GM18499 (cell line): Measurements from ENCODE around the gene HP1BP3.

Experiments
- ATAC-seq: cut with Tn5 transposase; IDR thresholded peaks from one replicate; pipeline ENCODE4 v1.9.1; 2021; ENCODE audit warnings: moderate number of reproducible peaks; ENCODE audit not compliant: insufficient read depth, unreplicated experiment

The HP1BP3 gene

DNA sequence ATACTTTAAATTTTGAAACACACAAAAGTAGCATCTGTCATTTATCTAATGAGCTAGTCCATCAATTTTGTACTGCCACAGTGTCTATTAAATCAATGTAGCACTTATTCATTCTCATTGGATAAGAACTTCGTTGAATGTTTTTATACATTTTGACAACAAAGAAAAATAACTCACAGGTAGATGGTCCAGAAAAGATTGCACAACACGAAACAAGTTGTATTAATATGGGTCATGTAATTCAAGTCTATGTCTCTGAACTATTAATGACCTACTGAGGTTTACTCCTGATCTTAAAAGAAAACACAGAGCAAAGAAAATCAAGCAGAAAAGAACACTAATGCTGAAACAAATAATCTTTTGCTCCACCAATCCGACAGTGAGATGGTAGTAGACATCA is 15.3 kb downstream of the HP1BP3 start:
- ATAC-seq = no peak

DNA sequence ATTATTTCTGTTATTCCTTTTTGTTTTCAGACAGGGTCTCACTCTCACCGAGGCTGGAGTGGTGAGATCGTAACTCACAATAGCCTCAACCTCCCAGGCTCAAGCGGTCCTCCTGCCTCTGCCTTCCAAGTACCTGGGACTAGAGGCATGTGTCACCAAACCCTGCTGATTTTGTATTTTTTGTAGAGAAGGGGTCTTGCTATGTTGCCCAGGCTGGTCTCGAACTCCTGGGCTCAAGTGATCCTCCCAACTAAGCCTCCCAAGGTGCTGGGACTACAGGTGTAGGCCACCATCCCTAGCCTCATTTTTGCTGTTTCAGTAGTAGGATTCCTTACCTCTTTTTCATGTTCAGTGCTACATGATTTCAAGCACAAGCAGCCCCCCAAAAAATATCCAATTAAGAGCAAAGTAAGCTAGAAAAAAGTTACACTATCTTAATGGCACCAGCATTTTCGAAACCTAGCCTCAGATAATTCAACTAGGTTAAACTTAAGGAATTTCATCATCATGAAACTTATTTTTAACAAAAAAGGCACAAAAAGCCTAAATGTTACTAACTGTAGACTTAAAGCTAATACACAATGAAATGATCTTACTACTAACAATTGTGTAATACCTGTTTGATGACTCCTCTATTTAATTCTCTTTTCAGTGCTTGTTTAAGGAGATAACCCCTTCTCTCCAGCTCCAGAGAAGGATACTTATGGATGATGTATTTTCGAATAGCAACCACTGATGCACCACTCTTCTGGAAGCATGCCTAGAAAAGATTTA is 16.6 kb downstream of the HP1BP3 start:
- ATAC-seq = no peak

DNA sequence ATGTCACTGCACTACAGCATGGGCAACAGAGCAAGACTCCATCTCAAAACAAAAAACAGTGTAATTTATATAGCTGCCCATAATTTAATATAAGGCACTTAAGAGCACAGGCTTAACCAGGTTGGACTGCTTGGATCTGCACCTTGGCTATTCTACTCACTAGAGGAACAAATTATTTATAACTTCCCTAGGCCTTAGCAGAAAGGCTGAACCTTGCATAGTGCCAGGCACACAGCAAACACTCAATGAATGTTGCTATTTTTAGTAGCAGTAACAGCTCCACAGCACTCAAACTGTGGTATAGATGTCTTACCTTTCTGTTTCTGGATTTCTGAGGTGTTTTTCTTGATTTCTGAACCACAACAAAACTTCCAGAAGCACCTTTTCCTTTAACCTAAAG is 19.8 kb downstream of the HP1BP3 start:
- no peak for ATAC-seq

DNA sequence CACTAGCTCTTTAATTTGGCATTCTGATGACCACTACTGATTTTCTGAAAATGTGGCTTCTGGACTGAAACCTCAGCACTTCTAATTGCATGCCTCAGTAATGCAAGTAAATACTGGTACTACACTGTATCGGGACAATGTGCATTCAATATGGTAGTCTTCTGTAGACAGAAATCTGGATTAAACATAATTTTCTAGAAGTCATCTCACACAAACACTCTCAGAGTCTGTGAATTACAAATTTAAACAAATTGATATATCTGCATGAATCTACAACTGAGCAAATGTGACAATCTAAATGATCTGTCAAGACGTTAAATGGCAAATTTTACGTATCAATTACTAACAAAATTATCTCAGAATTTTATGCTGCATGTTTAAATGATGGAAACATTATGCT is 23.7 kb downstream of the HP1BP3 start:
- no peak for ATAC-seq

DNA sequence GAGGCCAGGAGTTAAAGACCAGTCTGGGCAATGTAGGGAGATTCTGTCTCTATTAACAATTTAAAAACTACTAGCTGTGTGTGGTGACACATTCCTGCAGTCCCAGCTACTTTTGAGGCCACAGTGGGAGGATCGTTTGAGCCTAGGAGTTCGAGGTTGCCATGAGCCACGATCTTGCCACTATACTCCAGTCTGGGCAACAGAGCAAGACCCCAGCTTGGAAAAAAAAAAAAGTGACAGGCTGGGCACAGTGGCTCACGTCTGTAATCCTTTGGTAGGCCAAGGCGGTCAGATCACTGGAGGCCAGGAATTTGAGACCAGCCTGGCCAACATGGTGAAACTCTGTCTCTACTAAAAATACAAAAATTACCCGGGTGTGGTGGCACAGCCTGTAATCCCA is 26.8 kb downstream of the HP1BP3 start:
- ATAC-seq = no peak

DNA sequence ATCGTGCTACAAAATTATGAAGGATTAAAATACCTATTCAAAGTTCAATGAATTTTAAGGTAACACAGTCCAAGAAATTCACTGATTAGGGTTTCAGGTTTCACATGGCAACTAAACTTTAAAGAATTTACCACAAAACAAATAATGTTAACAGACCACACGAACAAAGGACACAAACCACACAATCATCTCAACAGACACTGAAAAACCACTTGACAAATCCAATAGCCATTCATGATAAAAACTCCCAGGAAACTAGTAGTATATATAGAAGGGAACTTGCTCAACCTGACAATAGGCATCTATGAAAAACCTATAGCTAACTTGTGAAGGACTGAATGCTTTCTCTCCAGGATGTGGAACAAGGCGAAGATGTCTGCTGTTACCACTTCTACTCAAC is 33.5 kb downstream of the HP1BP3 start:
- no peak for ATAC-seq

DNA sequence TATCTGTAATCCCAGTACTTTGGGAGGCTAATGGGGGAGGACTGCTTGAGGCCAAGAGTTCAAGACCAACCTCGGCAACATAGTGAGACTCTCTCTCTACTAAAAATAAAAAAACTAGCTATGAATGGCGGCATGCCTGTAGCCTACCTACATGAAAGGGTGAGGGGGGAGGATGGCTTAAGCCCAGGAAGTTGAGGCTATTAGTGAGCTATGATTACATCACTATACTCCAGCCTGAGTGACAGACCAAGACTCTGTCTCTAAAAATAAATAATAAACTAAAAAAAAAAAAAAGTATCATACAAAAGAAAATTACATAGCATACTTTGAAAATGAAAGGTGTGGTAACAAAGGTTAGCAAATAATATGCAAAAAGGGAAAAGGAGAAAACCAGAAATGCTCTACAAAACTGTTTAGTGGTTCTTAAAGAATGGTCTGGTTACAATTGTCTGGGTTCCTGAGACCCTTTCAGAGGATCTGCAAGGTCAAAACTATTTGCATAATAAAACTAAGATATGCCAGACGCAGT is 35.6 kb downstream of the HP1BP3 start:
- no peak for ATAC-seq

DNA sequence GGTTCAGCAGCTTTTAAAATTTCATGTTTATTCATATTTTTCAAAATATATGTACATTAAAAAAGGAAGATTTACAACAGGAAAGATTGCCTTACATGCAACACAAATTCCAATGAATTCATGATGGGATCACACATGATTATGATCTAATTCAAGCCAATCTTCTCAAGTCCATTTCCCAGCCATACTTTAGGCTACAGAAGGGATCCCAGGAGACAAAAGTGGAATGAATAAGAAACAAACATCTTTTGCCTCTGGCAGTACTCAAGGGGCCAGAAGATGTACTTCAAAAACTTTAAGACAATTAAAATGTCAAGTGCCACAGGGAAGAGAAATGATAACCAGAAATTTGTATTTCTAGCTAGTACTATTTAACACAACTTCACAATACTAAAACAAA is 44.4 kb downstream of the HP1BP3 start:
- no peak for ATAC-seq

DNA sequence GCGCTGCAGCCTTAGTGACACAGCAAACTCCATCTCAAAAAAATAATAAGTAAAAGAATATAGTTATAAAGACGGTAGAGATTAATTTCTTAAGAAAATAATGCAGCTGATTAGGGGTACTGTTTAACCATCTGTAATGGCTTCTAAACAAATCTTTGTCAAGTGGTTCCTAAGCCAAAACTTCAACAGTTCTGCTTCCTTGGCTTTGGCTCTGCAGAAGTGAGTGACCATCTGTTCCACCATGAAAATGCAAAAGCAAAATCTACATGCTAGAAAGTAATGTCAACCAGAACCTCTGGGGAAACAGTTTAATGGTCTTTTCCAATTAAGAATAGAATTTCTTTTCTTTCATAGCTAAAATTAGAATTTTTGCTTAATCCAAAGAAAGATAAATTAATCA is 46.3 kb downstream of the HP1BP3 start:
- no peak for ATAC-seq

DNA sequence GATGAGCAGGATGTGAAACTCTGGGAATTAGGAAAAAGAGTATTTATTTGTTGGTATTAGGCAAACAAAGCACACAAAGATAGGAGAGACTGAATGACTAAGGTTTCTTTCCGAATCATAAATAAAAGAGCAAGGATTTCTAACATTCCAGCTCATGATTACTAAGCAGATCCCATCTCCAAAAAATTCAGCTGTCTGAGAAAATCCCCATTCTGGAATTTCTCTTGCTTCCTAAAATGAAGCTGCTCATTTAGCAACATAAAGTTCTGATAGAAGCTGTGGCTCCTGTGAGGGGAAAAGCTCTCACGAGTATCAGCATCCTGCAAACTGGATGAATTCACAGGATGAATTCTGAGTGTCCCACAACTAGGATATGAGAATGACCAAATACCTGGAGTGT is 47.9 kb downstream of the HP1BP3 start:
- no peak for ATAC-seq

DNA sequence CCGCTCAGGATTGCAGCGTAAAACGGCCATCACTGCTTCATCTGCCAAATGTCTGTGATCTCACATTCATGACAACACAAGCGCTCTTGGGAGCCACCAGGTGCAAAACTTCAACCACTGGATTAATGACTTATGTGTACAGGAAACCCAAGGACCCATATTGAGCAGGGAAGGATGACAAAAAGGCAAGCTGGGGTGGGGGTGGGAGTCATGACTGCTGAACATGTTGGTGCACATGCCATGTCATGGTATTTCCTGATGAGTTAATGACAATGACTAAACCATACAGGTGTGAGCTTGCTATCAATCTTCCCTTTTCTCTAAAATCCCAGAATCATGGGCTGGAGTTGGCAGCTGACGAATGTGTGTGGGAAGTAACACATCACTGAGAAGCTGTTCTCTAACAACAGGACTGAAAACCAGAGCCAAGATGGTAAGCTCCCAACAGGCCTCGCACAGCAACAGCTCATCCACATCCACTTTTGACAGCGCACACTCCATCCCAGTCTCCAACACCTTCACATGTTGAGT is 51.5 kb downstream of the HP1BP3 start:
- ATAC-seq = no peak

DNA sequence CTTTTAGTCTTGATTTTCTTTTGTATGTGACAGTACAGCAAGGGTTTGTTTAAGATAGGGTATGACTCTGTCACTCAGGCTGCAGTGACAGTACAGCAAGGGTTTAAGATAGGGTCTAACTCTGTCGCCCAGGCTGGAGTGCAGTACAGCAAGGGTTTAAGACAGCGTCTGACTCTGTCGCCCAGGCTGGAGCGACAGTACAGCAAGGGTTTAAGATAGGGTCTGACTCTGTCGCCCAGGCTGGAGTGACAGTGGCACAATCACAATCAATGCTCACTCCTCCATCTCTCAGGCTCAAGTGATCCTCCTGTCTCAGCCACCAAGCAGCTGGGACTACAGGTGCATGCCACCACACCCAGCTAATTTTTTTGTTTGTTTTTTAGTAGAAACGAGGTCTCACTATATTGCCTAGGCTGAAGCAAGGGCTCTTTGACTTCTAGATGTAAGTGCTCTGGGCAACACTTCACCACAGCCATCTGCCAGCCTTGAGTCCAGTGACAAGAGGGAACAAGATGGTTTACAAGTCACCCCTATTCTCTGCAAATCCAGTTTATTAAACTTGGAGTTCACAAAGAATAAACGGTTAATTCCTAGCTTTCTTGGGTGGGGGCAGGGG is 53.6 kb downstream of the HP1BP3 start:
- ATAC-seq = no peak

DNA sequence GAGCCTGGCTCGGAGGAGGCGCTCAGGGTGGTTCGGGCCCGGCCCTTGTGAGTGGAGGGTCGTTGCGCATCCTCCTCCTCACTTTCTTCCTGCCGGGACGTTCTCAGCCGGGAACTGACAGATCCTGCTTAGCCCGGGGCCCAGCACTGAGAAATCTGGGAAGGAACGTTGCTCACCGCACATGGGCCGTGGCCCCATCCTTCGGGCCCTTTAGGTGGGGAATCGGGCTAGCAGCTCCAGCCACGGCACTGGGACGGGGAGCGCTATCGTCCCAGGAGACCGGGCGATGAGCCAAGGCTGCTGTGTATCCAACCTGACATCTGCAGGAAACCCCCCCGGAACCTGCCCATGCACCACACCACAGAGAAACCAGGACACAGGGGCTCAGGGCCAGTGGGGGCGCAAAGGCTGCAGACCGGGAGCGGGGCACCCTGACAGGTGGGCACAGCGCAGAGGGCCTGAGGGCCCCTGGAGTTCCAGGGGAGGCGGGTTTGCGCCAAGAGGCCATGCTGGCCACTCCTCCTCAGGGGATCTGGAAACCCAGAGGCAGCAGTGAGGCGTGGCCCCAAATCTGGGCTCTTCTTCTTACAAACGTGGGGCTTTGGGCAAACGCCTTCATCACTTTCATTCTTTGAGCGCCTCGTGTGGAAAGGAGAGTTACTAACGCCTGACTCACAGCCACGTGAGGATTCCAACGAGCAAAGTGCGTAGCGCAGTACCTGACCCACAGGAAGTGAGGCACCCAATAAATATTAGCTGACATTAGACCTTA is 54.3 kb downstream of the HP1BP3 start, which contains the start of gene SH2D5:
SH2D5 (minus strand) TSS at position 116 of the 772 bp plus-strand sequence. CDS start 4,659 bp downstream, outside the sequence.
- peak; percentile 42 for ATAC-seq

DNA sequence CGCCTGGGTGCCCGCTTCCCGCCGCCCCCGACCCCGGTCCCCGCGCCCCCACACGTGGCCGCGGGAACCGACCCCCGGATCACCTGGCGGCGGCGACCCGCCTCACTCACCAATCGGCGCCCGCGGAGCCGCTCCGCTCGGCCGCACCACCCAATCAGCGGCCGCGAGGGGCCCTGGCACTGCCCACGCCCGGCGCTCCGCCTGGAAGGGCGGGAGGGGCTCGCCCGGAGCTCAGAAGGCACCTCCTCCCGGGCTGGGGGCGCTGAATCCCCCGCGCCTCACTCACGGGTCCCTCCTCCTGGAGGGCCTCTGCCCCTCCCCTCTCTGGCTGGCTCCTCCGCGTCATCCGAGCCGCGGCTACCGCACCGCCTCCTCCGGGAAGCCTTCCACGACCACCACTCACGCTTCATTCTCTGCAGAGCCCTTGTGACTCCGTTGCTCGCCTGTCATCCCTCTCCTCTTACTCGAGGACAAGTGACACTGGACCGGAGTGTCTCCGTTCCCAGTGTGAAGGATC is 55.0 kb downstream of the HP1BP3 start:
- ATAC-seq = no peak

DNA sequence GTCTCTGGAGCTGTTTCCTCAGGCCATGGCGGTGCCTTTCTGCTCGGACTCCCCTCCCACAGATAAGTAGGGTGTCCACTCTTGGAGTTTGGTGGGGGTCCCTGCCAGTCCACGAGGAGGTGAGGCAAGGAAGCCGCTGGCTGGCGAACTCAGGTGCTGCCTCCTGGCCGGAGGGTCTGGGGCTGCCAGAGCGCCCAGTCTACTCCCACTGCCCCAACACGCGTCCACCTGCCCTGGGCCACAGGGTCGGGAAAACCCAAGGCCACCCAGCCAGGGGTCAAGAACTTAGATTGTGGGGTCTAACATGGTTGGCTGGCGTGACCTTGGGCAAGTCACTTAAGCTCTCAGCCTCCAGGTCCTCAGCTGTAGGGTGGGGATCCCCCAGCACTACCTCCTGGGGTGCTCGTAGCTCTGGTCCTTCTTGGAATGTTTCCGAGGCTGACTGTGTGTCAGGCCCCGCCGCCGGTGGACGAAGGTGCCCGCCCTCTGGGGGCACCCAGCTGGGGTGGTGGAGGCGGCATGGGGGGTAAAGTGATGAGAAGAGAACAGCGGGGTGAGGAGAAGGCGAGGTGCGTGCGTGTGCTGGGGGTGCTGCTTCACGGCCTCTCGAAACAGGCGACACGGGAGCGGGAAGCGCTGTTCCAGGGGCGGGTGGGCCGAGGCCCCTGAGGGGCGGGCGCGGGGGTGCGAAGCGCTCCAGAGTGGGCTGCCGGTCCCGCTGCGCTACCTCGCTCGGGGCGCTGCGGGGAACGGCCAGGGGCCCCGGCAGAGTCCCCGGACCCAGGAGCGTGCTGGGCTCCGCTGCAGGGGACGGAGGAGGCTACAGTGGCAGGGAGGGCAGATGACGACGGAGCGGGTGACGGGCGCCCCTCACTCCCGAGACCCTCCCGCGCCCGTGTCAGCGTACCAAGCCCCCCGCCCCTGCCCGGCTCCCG is 55.8 kb downstream of the HP1BP3 start:
- no peak for ATAC-seq

DNA sequence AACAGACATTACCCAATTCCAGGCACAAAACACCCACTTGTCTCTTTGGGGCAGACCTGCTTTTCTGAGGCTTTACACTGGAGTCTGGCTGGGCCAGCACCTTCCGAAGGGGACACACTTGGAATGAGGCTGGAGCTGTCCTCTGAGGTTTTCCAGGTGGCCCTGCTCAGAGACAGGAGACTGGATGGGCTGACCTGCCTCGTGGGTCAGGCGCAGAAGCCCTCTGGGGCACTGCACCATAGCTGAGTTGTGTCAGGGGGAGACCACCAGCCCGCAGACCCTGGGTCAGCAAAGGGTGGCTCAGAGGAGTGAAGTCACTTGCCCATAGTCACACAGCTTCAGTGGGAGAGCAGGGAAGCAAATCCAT is 56.4 kb downstream of the HP1BP3 start:
- no peak for ATAC-seq

DNA sequence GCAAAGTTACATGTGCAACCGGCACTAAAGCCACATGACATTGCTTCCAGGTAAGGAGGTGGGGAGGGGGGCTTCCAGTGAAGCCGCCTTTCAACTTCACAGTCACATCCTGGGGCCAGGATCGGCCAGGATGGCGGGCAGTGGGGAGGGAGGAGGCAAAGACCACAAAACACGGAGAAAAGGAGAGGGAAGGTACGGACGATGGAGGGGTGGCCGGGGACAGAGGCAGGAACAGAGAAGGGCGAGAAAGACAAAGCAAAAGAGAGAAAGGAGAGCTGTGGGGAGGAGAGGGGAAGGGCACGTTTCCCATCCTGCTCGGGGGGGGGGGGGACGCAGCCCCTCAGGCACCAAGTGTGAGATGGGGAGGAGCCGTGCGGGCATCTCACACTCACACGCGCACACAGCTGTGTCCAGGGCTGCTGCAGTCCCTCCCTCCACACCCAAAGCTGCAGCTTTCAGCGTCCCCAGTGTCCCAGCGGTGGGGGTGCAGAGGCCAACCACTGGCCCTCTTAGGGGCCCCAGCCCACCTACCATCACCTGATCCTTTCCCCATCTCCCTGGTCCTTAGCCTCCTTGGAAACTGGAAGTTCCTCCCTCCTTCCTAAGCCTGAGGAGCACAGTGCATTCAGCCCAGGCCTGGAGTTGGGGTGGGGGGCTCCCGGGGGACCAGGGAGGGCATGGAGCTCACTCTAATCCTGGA is 57.0 kb downstream of the HP1BP3 start:
- no peak for ATAC-seq

DNA sequence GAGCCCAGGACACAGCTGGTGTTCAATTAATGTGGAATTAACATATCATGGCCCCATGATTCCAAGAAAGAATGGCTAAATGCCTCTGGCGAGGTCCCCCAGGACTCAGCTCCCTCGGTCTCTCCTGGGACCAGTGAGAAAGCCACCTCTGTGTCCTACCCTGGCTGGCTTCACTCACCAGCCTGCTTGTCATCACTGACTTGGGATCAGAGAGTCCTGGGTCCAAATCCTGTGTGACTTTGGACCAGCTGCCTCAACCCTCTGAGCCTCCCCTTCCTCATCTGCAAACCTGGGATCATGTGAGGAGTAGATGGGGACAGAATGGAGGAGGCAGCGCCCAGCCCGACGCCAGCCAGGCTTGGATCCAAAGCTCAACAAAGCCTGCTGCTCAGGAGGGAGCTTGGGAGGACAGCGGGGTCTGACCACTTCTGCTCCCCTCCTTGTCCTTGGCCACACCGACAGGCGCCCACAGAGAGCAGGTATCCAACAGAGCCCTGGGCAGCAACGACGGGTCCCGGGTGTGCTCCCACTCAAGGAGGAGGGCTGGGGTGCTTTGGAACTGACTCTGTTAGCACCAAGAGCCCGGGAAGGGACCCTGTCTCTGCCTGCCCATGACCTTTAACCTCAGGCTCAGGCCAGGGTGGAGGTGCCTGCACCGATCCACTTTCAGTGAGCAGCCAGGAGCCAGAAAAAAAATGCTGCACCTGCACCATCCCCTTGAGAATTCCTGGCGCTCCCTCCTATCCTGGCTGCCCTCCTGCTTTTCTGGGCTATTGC is 57.8 kb downstream of the HP1BP3 start:
- ATAC-seq = no peak
